Common myeloid progenitor, CD34-positive (primary cell): Measurements from ENCODE around the gene FLNB.

Source experiments
- CTCF ChIA-PET: fragments of 350-600 bp; sonication (Branson Sonifier 250); formaldehyde crosslinking; loops from one replicate; lab custom pipeline; 2021; ENCODE audit warnings: antibody characterized with exemption; lab: Charles Lee
- POLR2A ChIA-PET: fragments of 350-600 bp; sonication (Branson Sonifier 250); formaldehyde crosslinking; loops from one replicate; lab custom pipeline; 2021; ENCODE audit warnings: antibody characterized with exemption; lab: Charles Lee
- DNase-seq, 3 donors: peaks; one replicate each; pipeline versions ENCODE4 v3.0.0 to v3.0.0-alpha.2; 2013
- H3K27ac ChIP-seq, 2 experiments: 1 replicate in 1 of 2; 2 replicates in 1 of 2; pipeline ENCODE4 v1.7.0; 2013; ENCODE audit warnings: inconsistent platforms in 2 of 2, low read length in 2 of 2, mild to moderate bottlenecking in 2 of 2, low read depth in 1 of 2, moderate library complexity in 1 of 2; ENCODE audit not compliant: severe bottlenecking in 2 of 2, insufficient read depth in 1 of 2, poor library complexity in 1 of 2
- H3K27me3 ChIP-seq, 5 experiments: replicated peaks in 2 of 5; 1 replicate in 3 of 5; 2 replicates in 2 of 5; pipeline versions ENCODE4 v1.6.1 to v1.7.0; 2013; ENCODE audit warnings: low read length in 4 of 5, mild to moderate bottlenecking in 2 of 5, moderate library complexity in 2 of 5, inconsistent platforms in 1 of 5; ENCODE audit not compliant: insufficient read depth in 5 of 5, control insufficient read depth in 4 of 5
- H3K36me3 ChIP-seq, 4 experiments: 1 replicate in 2 of 4; 2 replicates in 2 of 4; pipeline versions ENCODE4 v1.6.1 to v1.7.0; 2013; ENCODE audit warnings: low read length in 3 of 4, control low read depth in 1 of 4, mild to moderate bottlenecking in 1 of 4; ENCODE audit not compliant: control insufficient read depth in 4 of 4, insufficient read depth in 4 of 4
- H3K4me1 ChIP-seq, 4 experiments: 1 replicate in 3 of 4; 2 replicates in 1 of 4; pipeline versions ENCODE4 v1.6.1 to v1.7.1; 2013; ENCODE audit warnings: low read length in 3 of 4, mild to moderate bottlenecking in 3 of 4, control low read depth in 1 of 4, inconsistent platforms in 1 of 4, moderate library complexity in 1 of 4; ENCODE audit not compliant: control insufficient read depth in 4 of 4, insufficient read depth in 4 of 4; ENCODE audit errors: control extremely low read depth in 1 of 4
- H3K4me3 ChIP-seq, 7 experiments: 1 replicate in 4 of 7; 2 replicates in 3 of 7; pipeline versions ENCODE4 v1.5.1 to v1.7.0; 2013; ENCODE audit warnings: mild to moderate bottlenecking in 7 of 7, low read length in 6 of 7, moderate library complexity in 6 of 7, inconsistent platforms in 2 of 7, low read depth in 2 of 7, control low read depth in 1 of 7; ENCODE audit not compliant: insufficient read depth in 4 of 7, control insufficient read depth in 1 of 7; ENCODE audit errors: extremely low read depth in 1 of 7
- H3K9me3 ChIP-seq, 5 experiments: 1 replicate in 4 of 5; 2 replicates in 1 of 5; pipeline versions ENCODE4 v1.6.1 to v1.7.1; 2013; ENCODE audit warnings: low read length in 4 of 5, mild to moderate bottlenecking in 2 of 5, inconsistent platforms in 1 of 5, low read depth in 1 of 5, moderate library complexity in 1 of 5; ENCODE audit not compliant: control insufficient read depth in 4 of 5, insufficient read depth in 2 of 5; ENCODE audit errors: control extremely low read depth in 1 of 5
- WGBS: methylation state at CpG from one replicate; pipeline ENCODE4 v1.1.5; 2013; ENCODE audit not compliant: insufficient coverage; 5-methylcytosine and 5-hydroxymethylcytosine counted together

FLNB gene

DNA sequence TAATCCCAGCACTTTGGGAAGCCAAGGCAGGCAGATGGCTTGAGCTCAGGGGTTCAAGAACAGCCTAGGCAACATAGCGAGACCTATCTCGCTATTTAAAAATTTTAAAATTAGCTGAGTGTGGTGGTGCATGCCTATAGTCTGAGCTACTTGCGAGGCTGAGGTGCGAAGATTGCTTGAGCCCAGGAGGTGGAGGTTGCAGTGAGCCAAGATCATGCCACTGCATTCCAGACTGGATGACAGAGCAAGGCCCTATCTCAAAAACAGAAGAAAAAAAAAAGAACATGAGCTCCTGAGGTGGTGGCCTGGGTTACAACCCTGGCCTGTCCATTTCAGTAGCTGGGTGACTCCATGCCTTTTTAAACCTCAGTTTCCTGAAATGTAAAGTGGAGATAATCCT is 195.3 kb downstream of the FLNB start:
- H3K36me3 ChIP-seq: no peaks in the 10 kb centered on the region
- no peak overlapping the region for H3K27ac ChIP-seq
- H3K27me3 ChIP-seq: no peaks in the 10 kb centered on the region
- 98% methylated on average over 4 of the region's 4 CpGs for WGBS
- CTCF ChIA-PET: interaction anchor here (1.1 to 1.9 kb wide), 9 partner anchors 10 to 99 kb away, joined by 3 to 9 read pairs (median 3); no protein-coding TSS in a partner anchor
- no peak overlapping the region for H3K4me3 ChIP-seq
- H3K4me1 ChIP-seq: peaks cover 0 to 15% (median 9%) of the 10 kb centered on the region in 4 experiments
- no peaks in the 10 kb centered on the region for H3K9me3 ChIP-seq
- DNase-seq: no peak
- POLR2A ChIA-PET: no interaction called here

- WGBS: 94% methylated on average over 4 of the region's 4 CpGs
- H3K4me1 ChIP-seq: peaks cover 0 to 15% (median 9%) of the 10 kb centered on the region in 4 experiments
- POLR2A ChIA-PET: no interaction called here
- H3K4me3 ChIP-seq: no peak overlapping the region
- H3K9me3 ChIP-seq: no peaks in the 10 kb centered on the region
- CTCF ChIA-PET: interaction anchor here (1.1 to 1.9 kb wide), 5 partner anchors 11 to 21 kb away, joined by 3 to 10 read pairs (median 4); no protein-coding TSS in a partner anchor
- H3K36me3 ChIP-seq: no peaks in the 10 kb centered on the region
- DNase-seq: no peak
- peaks cover 0 to 2% (median 0%) of the 10 kb centered on the region in 5 experiments for H3K27me3 ChIP-seq
- H3K27ac ChIP-seq: no peak overlapping the region
Observed at GRCh38 chr3:58204720-58205119, 196.5 kb downstream of the FLNB start.

DNA sequence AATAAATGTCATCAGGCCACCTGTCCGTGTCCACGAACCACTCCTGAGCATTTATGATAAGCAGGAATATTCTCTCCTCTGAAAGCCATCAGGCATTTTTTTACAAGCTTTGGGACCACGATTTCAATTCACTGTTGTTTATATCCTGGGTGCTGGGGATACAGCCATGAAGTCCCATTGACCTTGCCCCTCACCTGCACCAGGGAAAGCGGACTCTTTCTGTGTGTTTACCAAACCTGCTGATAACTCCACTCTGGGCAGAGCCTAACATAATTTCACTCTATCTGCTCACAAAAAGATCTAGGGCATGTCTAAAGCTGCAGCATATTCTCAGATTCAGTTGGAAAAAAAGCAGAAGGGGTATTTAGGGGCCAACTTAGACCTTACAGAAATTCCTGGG is 197.8 kb downstream of the FLNB start:
- Histone ChIP-seq H3K4me1 (peaks cover 0 to 7% (median 3%) of the 10 kb centered on the region in 4 experiments), H3K4me3 (no peak overlapping the region), H3K27ac (no peak overlapping the region), H3K27me3 (peaks cover 0 to 2% (median 0%) of the 10 kb centered on the region in 5 experiments), H3K36me3 (no peaks in the 10 kb centered on the region), H3K9me3 (no peaks in the 10 kb centered on the region)
- ChIA-PET CTCF (interaction anchor here (1.1 to 1.9 kb wide), 6 partner anchors 9 to 23 kb away, joined by 3 to 10 read pairs (median 4); no protein-coding TSS in a partner anchor), POLR2A (no interaction called here)
- 90% methylated on average over 3 of the region's 4 CpGs for whole genome bisulfite sequencing
- no peak for DNase-seq

DNA sequence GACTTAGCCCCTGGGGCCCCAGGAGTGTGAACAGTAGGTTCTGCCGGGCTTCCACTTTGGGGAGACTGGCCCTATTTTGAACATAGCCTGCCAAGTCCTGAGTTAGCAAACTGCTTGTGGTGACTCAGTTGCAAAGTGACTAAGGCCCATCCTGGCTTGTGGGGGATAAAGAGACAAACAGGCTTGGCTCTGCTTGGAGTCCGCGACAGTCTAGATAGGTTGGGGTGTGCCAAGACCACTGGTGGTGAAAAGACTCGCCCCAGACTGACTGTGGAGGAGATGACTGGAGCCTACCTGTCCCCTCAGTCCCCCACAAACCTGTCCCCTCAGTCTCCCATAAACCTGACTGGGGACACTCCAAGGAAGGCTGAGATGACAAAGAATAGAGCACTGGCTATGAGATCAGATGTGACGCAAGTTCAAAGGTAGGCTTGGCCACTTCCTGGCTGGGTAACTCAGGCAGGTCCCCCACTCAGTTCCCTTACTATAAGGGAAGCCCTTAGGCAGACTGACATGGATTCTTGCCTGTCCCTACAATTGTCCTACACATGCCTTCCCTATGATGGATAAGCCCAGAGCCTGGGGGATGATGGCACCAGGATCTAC is 198.3 kb downstream of the FLNB start:
- Histone ChIP-seq H3K9me3 (no peaks in the 10 kb centered on the region), H3K27ac (no peak overlapping the region), H3K36me3 (no peaks in the 10 kb centered on the region), H3K27me3 (peaks cover 0 to 2% (median 0%) of the 10 kb centered on the region in 5 experiments), H3K4me1 (peaks cover 0 to 1% (median under 1%) of the 10 kb centered on the region in 4 experiments), H3K4me3 (no peak overlapping the region)
- ChIA-PET POLR2A (no interaction called here), CTCF (interaction anchor here (1.1 to 1.4 kb wide), 2 partner anchors 13 to 17 kb away, joined by 4 to 5 read pairs; no protein-coding TSS in a partner anchor)
- DNase-seq: no peak
- 96% methylated on average over 5 of the region's 5 CpGs for WGBS

DNA sequence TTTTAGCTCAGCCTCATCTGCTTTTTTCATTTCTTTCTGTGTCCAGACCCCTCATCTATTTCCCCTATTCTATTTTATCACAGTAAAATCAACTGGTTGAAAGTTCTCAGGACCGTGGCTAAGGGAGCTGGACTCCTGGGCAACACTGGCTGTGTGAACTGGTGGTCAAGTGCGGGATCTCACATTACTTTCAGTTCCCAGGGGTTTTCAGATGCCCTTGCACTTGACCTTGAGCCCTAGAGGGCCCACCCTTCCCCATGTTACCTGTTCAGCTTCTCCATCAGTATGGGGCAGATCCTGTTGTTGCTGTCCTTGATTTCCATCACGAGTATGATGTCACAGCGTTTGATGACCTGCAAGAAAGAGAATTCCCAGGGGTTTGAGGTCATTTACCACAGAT is 199.7 kb downstream of the FLNB start:
- POLR2A ChIA-PET: no interaction called here
- DNase-seq: no peak
- Histone ChIP-seq H3K27me3 (peaks cover 0 to 2% (median 0%) of the 10 kb centered on the region in 5 experiments), H3K4me1 (no peaks in the 10 kb centered on the region), H3K36me3 (no peaks in the 10 kb centered on the region), H3K4me3 (no peak overlapping the region), H3K9me3 (no peaks in the 10 kb centered on the region), H3K27ac (no peak overlapping the region)
- WGBS: 93% methylated on average over 2 of the region's 4 CpGs
- CTCF ChIA-PET: interaction anchor here (1.2 to 1.6 kb wide), 4 partner anchors 9 to 27 kb away, joined by 3 to 6 read pairs (median 4); no protein-coding TSS in a partner anchor

GRCh38 chr3:58209933-58210332 is 201.7 kb downstream of the FLNB start:
- Histone ChIP-seq H3K4me1 (peaks cover 0 to 8% (median 1%) of the 10 kb centered on the region in 4 experiments), H3K27ac (no peak overlapping the region), H3K9me3 (no peaks in the 10 kb centered on the region), H3K27me3 (peaks cover 0 to 2% (median 0%) of the 10 kb centered on the region in 5 experiments), H3K36me3 (no peaks in the 10 kb centered on the region), H3K4me3 (no peak overlapping the region)
- ChIA-PET POLR2A (no interaction called here), CTCF (interaction anchor here (0.9 to 1.5 kb wide), 4 partner anchors 12 to 25 kb away, joined by 3 read pairs; no protein-coding TSS in a partner anchor)
- DNase-seq: no peak
- WGBS: 79% methylated on average over 3 of the region's 3 CpGs
